Measurements from ENCODE around the gene COX7A1. TPM values are rescaled to one million over a fixed set of nuclear protein-coding genes. Genes with fewer than 3 reads are reported as not detected.
A peak's percentile ranks its signal among the peaks of the same experiment; 100 is the strongest.
"Not testable (repeated sequence)": the region's sequence is repeated elsewhere in the genome, so short reads cannot be mapped to it uniquely, and the experiment has no call there.

COX7A1 gene
- total RNA-seq, 4 donors from 2014 or later, result 1.8 to 19.8 (median 6.6) TPM

DNA sequence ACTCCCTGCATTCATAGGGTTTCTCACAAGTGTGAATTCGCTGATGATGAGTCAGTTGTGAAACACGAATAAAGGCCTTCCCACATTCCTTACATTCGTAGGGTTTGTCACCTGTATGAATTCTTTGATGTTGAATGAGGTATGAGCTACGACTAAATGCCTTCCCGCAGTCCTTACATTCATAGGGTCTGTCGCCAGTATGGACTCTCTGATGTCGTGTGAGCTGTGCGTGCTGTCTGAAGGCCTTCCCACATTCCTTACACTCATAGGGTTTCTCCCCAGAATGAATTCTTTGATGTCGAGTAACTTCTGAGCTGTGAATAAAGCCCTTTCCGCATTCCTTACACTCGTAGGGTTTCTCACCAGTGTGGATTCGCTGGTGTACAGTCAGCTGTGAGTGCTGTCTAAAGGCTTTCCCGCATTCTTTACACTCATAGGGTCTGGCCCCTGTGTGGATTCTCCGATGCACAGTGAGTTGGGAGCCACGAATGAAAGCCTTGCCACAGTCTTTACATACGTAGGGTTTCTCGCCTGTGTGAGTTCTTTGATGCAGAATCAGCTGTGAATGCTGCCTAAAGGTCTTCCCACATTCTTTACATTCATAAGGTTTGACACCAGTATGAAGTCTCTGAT is 30.5 kb upstream of the COX7A1 start:
- TF ChIP-seq, protein P1, sequence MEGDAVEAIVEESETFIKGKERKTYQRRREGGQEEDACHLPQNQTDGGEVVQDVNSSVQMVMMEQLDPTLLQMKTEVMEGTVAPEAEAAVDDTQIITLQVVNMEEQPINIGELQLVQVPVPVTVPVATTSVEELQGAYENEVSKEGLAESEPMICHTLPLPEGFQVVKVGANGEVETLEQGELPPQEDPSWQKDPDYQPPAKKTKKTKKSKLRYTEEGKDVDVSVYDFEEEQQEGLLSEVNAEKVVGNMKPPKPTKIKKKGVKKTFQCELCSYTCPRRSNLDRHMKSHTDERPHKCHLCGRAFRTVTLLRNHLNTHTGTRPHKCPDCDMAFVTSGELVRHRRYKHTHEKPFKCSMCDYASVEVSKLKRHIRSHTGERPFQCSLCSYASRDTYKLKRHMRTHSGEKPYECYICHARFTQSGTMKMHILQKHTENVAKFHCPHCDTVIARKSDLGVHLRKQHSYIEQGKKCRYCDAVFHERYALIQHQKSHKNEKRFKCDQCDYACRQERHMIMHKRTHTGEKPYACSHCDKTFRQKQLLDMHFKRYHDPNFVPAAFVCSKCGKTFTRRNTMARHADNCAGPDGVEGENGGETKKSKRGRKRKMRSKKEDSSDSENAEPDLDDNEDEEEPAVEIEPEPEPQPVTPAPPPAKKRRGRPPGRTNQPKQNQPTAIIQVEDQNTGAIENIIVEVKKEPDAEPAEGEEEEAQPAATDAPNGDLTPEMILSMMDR (IDR thresholded peaks at IDR 0.05), result no peak
- no peak for TF ChIP-seq POLR2A (IDR thresholded peaks at IDR 0.05)
- H3K4me3 ChIP-seq, result no peak overlapping the region
- no peaks in the 10 kb centered on the region for H3K27me3 ChIP-seq
- no peaks in the 10 kb centered on the region for H3K4me1 ChIP-seq
- DNase-seq, result no peak
- H3K9me3 ChIP-seq, result no peaks in the 10 kb centered on the region
- no peak overlapping the region for H3K27ac ChIP-seq
- H3K36me3 ChIP-seq, result peaks cover 0 to 16% (median 0%) of the 10 kb centered on the region in 3 donors

DNA sequence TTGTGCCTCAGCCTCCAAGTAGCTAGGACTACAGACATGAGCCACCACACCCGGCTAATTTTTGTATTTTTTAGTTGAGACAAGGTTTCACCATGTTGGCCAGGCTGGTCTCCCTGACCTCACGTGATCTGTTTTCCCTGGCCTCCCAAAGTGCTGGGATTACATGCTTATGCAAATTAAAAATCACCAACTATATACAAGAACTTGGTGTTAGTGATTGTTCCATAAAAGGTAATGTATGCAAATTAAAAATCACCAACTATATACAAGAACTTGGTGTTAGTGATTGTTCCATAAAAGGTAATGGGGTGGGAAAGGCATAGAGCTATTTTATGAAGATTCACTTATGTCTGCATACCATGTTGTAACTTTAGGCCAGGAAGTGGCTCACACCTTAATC is 26.8 kb upstream of the COX7A1 start:
- DNase-seq, H3K27me3 ChIP-seq, H3K4me1 ChIP-seq, H3K9me3 ChIP-seq, H3K4me3 ChIP-seq, H3K27ac ChIP-seq: not testable (repeated sequence)
- peaks cover 0 to 16% (median 0%) of the 10 kb centered on the region in 3 donors for H3K36me3 ChIP-seq

DNA sequence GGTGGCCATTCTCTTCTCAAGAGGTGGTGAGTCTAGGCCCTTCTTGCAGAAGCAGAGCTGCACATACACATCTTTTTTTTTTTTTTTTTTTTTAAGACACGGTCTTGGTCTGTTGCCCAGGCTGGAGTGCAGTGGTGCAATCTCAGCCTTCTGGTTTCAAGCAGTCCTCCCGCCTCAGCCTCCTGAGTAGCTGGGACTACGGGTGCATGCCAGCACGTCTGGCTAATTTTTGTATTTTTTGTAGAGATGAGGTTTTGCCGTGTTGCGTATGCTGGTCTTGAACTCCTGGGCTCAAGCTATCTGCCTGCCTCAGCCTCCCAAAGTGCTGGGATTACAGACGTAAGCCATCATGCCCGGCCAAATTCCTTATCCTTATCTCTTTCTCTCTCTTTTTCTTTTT is 21.6 kb upstream of the COX7A1 start:
- H3K27ac ChIP-seq, H3K4me1 ChIP-seq, DNase-seq, H3K27me3 ChIP-seq, H3K36me3 ChIP-seq, H3K9me3 ChIP-seq, H3K4me3 ChIP-seq: not testable (repeated sequence)

DNA sequence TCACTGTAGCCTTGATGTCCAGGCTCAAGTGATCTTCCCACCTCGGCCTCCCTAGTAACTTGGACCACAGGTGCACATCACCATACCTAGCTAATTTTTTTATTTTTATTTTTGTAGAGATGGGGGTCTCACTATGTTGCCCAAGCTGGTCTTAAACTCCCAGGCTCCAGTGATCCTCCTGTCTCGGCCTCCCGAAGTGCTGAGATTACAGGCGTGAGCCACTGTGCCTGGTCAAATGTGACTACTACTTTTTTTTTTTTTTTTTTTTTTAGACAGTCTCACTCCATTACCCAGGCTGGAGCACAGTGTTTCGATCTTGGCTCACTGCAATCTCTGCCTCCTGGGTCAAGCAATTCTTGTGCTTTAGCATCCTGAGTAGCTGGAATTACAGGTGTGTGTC is 20.6 kb upstream of the COX7A1 start:
- H3K27ac ChIP-seq, result no peak overlapping the region
- no peak for TF ChIP-seq POLR2A (IDR thresholded peaks at IDR 0.05)
- TF ChIP-seq, protein P1 (IDR thresholded peaks at IDR 0.05), result no peak
- H3K27me3 ChIP-seq, result no peaks in the 10 kb centered on the region
- no peaks in the 10 kb centered on the region for H3K36me3 ChIP-seq
- DNase-seq, result no peak
- H3K4me1 ChIP-seq, result peaks cover 0 to 4% (median 2%) of the 10 kb centered on the region in 4 donors
- no peaks in the 10 kb centered on the region for H3K9me3 ChIP-seq
- H3K4me3 ChIP-seq, result no peak overlapping the region

DNA sequence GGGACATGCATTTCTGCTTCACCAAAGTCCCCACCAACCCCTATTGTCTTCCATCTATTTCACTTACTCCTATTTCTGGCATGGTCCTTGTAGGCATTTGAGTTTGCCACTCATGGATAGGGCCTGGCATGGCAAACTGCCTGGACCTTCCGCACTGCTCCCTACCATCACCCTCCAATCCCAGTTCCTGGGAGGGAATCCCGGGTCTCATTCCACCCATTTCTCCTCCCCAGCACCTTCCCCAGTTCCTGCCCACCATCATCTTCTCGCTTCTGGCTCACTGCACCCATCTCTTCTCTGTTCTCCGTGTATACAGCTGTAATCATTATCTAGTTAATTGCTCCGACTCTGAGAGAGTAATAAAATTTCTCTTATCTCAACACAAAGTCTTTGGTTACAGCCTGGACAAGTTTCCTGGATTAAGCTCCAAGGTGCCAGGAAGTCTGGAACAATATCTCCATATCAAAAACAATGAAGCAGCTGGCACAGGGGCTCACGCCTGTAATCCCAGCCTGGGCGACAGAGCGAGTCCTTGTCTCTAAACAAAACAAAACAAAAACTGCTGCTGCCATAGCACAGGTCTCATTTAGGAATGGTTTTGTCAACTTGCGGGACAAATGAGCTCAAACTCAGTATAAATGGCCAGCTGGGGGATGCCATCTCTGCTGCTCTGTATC is 17.0 kb upstream of the COX7A1 start:
- no peak overlapping the region for H3K4me3 ChIP-seq
- peak in 2 of 3 donors; percentile 63 to 74 for DNase-seq
- no peak for TF ChIP-seq POLR2A (IDR thresholded peaks at IDR 0.05)
- TF ChIP-seq, protein P1 (IDR thresholded peaks at IDR 0.05), result no peak
- H3K9me3 ChIP-seq, result no peaks in the 10 kb centered on the region
- H3K4me1 ChIP-seq, result peaks cover 0 to 4% (median 2%) of the 10 kb centered on the region in 4 donors
- H3K27ac ChIP-seq, result peak overlapping the region in 3 of 4 donors; percentile 40 to 86 (median 86)
- H3K36me3 ChIP-seq, result no peaks in the 10 kb centered on the region
- H3K27me3 ChIP-seq, result no peaks in the 10 kb centered on the region

DNA sequence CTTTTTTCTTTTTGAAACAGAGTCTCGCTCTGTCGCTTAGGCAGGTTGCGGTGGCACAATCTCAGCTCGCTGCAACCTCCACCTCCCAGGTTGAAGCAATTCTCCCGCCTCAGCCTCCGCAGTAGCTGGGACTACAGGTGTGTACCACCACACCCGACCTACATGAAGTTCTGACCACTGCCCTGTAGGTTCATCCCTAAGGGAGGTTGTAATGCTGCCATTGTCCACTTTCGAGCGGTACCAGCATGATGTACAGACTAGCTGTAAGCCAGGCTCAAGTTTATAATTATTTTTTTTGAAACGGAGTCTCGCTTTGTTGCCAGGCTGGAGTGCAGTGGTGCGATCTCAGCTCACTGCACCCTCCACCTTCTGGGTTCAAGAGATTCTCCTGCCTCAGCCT is 11.6 kb upstream of the COX7A1 start:
- peaks cover 0 to 3% (median 0%) of the 10 kb centered on the region in 4 donors for H3K4me1 ChIP-seq
- no peak overlapping the region for H3K4me3 ChIP-seq
- H3K36me3 ChIP-seq, result peaks cover 0 to 7% (median 0%) of the 10 kb centered on the region in 3 donors
- no peaks in the 10 kb centered on the region for H3K9me3 ChIP-seq
- no peak for DNase-seq
- TF ChIP-seq, protein P1 (IDR thresholded peaks at IDR 0.05), result no peak
- no peak for TF ChIP-seq POLR2A (IDR thresholded peaks at IDR 0.05)
- H3K27ac ChIP-seq, result no peak overlapping the region
- no peaks in the 10 kb centered on the region for H3K27me3 ChIP-seq
